ES-I3 (cell line): ENCODE results near the gene OR10J4.

Experiments
- H3K36me3 ChIP-seq: 2 replicates; pipeline ENCODE4 v1.6.1; 2013; ENCODE audit warnings: mild to moderate bottlenecking, low read length, control low read depth, moderate library complexity; ENCODE audit not compliant: insufficient read depth
- H3K4me1 ChIP-seq: 2 replicates; pipeline ENCODE4 v1.6.1; 2013; ENCODE audit warnings: mild to moderate bottlenecking, control low read depth, low read length; ENCODE audit not compliant: insufficient read depth
- H3K9ac ChIP-seq: 2 replicates; pipeline ENCODE4 v1.6.1; 2013; ENCODE audit warnings: low read depth, mild to moderate bottlenecking, low read length, moderate library complexity
- H3K9me3 ChIP-seq: 2 replicates; pipeline ENCODE4 v1.6.1; 2013; ENCODE audit warnings: mild to moderate bottlenecking, low read length, moderate library complexity; ENCODE audit not compliant: control insufficient read depth, insufficient read depth

Gene OR10J4

DNA sequence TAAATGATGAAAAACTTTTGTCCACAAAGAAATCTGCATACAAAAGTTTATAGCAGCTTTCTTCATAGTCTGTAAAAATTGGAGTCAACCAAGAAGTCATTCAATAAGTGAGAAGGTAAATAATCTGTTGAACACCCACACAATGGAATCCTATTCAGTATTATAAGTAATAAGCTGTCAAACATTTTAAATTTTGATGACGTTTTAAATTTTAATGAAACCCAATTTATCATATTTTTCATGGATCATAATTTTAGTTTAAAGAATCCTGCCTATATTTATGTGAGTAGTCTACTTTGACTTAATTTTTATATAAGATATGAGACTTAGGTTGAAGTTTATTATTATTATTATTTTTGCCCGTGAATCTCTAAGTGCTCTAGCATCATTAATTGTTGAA is 27.5 kb downstream of the OR10J4 start:
- Histone ChIP-seq H3K9ac (no peak overlapping the region), H3K36me3 (no peaks in the 10 kb centered on the region), H3K9me3 (no peaks in the 10 kb centered on the region), H3K4me1 (no peaks in the 10 kb centered on the region)

DNA sequence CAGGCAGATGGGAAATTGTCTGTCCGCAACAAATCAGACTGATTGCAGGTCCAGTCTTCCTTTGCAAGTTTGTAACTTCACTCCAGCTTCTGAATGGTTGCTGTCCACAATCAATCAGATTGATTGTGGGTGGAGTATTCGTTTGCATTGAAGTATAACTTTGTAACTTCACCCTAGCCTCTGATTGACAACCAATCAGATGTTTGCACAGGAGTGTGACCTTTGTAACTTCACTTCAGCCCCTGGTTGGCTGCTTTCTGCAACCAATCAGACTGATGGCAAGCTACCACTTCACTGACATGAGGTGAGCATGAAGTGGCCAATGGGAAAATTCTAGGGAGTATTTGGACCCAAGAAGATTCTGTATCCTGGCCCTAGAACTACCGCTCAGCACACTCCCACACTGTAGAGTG is 33.2 kb downstream of the OR10J4 start:
- Histone ChIP-seq H3K36me3 (no peaks in the 10 kb centered on the region), H3K9me3 (no peaks in the 10 kb centered on the region), H3K4me1 (peaks cover 6% of the 10 kb centered on the region), H3K9ac (no peak overlapping the region)

DNA sequence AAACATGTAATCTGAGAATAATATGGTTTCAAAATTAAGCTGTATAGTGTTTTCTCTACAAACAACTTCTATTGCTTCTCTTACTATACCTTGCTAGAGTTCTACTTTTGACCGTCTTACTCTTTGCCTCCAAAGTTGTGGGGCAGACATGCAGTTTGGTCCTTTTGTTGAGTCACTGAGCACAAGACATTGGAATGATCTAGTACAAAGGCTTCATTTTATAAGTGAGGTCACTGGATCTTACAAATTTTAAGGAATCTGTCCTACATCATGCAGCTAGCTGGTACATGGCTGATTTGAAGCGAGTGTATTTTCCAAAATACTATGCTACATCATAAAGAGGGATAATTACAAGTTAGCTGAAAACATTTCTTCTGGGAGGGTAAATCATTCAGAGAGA is 36.3 kb downstream of the OR10J4 start:
- H3K9me3 ChIP-seq, result no peaks in the 10 kb centered on the region
- H3K9ac ChIP-seq, result no peak overlapping the region
- H3K4me1 ChIP-seq, result peaks cover 6% of the 10 kb centered on the region
- no peaks in the 10 kb centered on the region for H3K36me3 ChIP-seq

DNA sequence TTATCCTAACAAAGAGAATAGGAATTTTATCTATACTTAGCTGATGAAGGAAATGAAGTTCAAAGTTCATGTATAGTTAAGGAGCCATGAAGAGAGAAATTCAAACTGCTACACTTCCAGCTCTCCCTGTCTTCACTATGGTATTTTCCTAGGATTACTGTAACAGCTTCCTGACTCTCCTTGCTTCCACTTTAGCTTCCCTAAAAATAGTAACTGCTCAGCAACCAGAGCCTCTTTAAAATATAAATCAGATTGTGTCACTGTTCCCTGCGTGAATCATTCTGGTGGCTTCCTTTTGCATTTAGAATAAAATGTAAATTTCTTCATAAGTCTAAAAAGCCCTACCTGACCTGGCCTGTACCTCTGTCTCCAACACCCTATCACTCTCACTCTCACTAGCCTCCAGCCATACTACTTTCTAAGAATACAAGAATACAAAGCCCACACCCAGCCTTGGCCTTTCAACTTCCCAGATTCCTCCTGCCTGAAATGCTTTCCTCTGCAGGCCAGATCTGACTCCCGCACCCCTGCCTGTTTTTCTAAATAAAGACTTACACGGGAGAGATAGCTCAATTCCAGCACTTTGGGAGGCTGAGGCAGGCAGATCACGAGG is 38.0 kb downstream of the OR10J4 start:
- peaks cover 6% of the 10 kb centered on the region for H3K4me1 ChIP-seq
- no peaks in the 10 kb centered on the region for H3K9me3 ChIP-seq
- H3K9ac ChIP-seq, result no peak overlapping the region
- H3K36me3 ChIP-seq, result no peaks in the 10 kb centered on the region

DNA sequence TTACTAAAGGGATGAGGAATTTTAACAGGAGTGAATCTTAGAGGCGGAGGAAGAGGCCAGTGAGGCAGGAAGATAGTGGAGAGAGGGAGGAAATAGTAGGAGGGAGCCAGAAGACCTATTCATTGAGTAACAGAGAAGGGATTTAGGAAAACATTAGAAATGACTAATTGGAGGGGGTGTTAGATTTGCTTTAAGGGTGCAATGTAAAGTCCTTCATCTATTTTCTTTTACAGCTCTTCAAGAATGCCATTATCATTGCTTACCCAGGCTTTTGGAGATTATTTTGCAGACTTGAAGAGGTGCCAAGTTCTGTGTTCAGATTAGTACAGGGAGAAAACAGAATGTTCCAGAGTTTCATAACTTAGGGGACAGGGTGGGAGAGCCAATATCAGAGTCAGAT is 41.3 kb downstream of the OR10J4 start:
- Histone ChIP-seq H3K9me3 (no peaks in the 10 kb centered on the region), H3K9ac (no peak overlapping the region), H3K36me3 (no peaks in the 10 kb centered on the region), H3K4me1 (peaks cover 14% of the 10 kb centered on the region)

DNA sequence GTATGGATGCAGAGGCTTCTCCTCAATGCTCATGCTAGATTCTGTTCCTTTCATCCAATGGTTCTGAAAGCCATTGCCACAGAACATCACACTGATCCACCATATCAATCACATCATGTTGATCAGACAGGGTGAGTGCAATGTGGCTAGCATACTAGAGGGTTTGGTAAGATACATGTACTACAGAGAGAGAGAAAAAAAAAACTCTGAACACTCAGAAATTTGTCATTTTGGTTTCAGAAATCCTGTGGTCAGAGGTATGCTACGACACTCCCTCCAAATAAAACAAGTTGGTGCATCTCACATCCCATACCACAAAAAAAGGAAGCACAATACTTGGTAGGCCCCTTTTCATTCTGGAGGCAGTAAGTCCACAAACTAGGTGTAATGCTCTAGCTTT is 42.9 kb downstream of the OR10J4 start:
- no peaks in the 10 kb centered on the region for H3K9me3 ChIP-seq
- no peaks in the 10 kb centered on the region for H3K36me3 ChIP-seq
- H3K9ac ChIP-seq, result no peak overlapping the region
- H3K4me1 ChIP-seq, result peaks cover 11% of the 10 kb centered on the region
